GM12892 (cell line): ENCODE data around the gene MDH2.
"Not testable (repeated sequence)": the region's sequence is repeated elsewhere in the genome, so short reads cannot be mapped to it uniquely, and the experiment has no call there.

Source experiments
- POLR2A ChIP-seq: IDR thresholded peaks from 2 replicates; pipeline ENCODE4 v1.6.1; 2011; ENCODE audit warnings: low read depth, low read length, control low read depth
- POLR2AphosphoS5 ChIP-seq: IDR thresholded peaks from 2 replicates; pipeline ENCODE4 v1.6.1; 2011; ENCODE audit warnings: low read depth, low read length, control low read depth
- TAF1 ChIP-seq: IDR thresholded peaks from 2 replicates; pipeline ENCODE4 v1.6.1; 2011; ENCODE audit warnings: low read depth, mild to moderate bottlenecking, control low read depth, low read length, borderline replicate concordance

DNA sequence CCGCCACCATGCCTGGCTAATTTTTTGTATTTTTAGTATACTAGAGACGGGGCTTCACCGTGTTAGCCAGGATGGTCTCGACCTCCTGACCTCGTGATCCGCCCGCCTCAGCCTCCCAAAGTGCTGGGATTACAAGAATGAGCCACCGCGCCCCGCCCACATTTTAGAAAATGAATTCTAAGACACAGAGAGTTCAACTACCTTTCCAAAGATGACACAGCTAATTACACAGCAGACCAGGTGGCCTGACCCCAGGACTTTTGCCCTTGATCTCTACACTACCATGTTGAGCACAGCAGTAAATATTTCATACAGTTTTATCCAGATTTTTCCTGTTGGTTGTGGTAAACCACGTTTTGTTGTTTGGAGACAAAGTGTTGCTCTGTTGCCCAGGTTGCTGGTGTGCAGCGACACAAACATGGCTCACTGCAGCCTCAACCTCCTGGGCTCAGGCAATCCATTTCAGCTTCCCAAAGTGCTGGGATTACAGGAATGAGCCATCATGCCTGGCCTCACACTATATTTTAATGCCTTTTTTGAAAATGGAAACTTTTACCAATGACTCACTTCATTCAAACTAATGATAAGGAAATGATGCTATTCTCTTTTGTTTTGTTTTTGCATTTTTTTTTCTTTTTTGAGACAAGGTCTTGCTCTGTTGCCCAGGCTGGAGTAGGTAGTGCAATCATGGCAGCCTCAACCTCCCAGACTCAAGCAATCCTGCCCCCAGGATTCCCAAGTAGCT lies 54.0 kb downstream of the MDH2 start:
- not testable (repeated sequence) for TF ChIP-seq POLR2A, POLR2AphosphoS5, TAF1
